Natural killer cell treated with Interleukin-12 subunit alpha and Interleukin-12 subunit beta and Interleukin-15 and Interleukin-18, amount 100 ng/mL, for 72 hours (primary cell): ENCODE data around the gene P2RY8. TPM values are rescaled to one million over a fixed set of nuclear protein-coding genes. Genes with fewer than 3 reads are reported as not detected.
"Not testable (repeated sequence)": the region's sequence is repeated elsewhere in the genome, so short reads cannot be mapped to it uniquely, and the experiment has no call there.

Experiments
- ATAC-seq, 2 donors: fragments of 150-1000 bp; cut with Tn5 transposase in 1 of 2; sonication (Bioruptor Pico), chemical (Tn5 transposase) in 1 of 2; 2 replicates each; pipeline ENCODE4 v1.10.0; 2021
- DNase-seq: peaks from one replicate; pipeline ENCODE4 v3.0.0; 2022; ENCODE audit warnings: low spot score
- H3K27ac Mint-ChIP-seq, 2 donors: 1 replicate in 1 of 2; 2 replicates in 1 of 2; pipeline ENCODE4 v1.8.0; 2022; ENCODE audit warnings: mixed read lengths in 2 of 2, mild to moderate bottlenecking in 1 of 2, moderate library complexity in 1 of 2
- H3K27me3 Mint-ChIP-seq, 2 donors: 1 replicate in 1 of 2; 2 replicates in 1 of 2; pipeline ENCODE4 v1.8.0; 2022; ENCODE audit warnings: mixed read lengths in 2 of 2
- H3K36me3 Mint-ChIP-seq: one replicate; pipeline ENCODE4 v1.8.0; 2022; ENCODE audit warnings: mixed read lengths
- H3K4me1 Mint-ChIP-seq, 2 donors: 1 replicate in 1 of 2; 2 replicates in 1 of 2; pipeline ENCODE4 v1.8.0; 2022; ENCODE audit warnings: low read depth in 2 of 2, mixed read lengths in 2 of 2, mild to moderate bottlenecking in 1 of 2
- H3K4me3 Mint-ChIP-seq: one replicate; pipeline ENCODE4 v1.8.0; 2022; ENCODE audit warnings: mixed read lengths
- H3K9me3 Mint-ChIP-seq: 2 replicates; pipeline ENCODE4 v1.8.0; 2022; ENCODE audit warnings: mixed read lengths
- total RNA-seq, 2 donors: library from RNA; stranded (reverse); gene quantifications; one replicate each; pipeline ENCODE4 v1.2.3, GENCODE V29; 2022

P2RY8 gene
- total RNA-seq, 2 donors from 2014 or later: 19.5 to 59.1 TPM

DNA sequence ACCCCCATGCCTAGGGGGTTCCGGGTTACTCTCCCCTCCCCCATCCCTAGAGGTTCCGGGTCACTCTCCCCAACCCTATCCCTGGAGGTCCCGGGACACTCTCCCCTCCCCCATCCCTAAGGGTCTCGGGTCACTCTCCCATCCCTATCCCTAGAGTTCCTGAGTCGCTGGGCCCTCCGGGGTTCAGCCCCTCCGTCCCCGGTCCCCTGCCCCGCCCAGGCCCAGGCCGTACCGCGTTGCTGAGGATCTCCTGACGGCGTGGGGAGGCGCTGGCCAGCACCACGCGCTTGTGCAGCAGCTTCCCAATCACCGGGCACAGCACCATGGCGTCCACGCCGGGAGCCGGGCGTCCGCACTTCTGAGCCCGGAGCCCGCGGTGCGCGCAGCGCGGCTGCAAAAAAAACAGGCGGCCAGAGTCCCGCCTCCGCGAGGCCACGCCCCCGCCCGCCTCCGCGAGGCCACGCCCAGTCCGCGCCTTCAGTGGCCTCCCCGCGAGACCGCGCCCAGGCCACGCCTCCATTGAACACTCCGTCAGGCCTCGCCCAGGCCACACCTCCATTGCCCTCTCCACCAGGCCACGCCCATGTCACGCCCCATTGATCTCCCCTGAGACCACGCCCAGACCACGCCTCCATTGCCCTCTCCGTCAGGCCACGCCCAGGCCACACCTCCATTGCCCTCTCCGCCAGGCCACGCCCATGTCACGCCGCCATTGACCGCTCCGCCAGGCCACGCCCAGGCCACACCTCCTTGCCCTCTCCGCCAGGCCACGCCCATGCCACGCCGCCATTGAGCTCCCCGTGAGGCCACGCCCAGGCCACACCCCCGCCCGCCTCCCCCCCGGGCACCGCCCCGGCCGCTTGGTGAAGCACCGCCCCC lies 84.2 kb downstream of the P2RY8 start, which contains the start of gene ASMTL:
Gene ASMTL, minus strand, starts transcription at position 394 of the 879 bp plus-strand sequence. Its CDS starts 69 bp downstream, at position 325.
- Mint-ChIP-seq H3K27ac (peak within 1 kb of the TSS; percentile 1 to 71), H3K4me3 (peak within 1 kb of the TSS; percentile 89), H3K9me3 (peaks cover 21% of the 10 kb centered on the region), H3K36me3 (peaks cover 25% of the 10 kb centered on the region), H3K4me1 (peaks cover 29 to 31% of the 10 kb centered on the region in 2 donors), H3K27me3 (no peaks in the 10 kb centered on the region)
- peak; percentile 99 for DNase-seq
- peak; percentile 92 to 93 for ATAC-seq

DNA sequence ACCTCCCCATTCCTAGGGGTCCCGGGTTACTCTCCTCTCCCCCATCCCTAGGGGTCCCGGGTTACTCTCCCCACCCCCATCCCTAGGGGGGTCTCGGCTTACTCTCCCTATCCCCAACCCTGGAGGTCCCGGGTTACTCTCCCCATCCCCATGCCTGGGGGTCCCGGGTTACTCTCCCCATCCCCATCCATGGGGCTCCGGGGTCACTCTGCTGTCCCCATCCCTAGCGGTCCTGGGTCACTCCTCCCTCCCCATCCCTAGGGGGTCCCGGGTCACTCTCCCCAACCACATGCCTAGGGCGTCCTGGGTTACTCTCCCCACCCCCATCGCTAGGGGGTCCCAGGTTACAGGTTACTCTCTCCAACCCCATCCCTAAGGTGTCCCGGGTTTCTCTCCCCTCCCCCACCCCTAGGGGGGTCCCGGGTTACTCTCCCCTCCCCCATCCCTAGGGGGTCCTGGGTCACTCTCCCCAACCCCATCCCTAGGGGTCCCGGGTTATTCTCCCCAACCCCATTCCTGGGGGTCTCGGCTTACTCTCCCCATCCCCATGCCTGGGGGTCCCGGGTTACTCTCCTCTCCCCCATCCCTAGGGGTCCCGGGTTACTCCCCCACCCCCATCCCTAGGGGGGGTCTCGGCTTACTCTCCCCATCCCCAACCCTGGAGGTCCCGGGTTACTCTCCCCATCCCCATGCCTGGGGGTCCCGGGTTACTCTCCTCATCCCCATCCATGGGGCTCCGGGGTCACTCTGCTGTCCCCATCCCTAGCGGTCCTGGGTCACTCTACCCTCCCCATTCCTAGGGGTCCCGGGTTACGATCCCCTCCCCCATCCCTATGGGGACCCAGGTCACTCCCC lies 85.1 kb downstream of the P2RY8 start:
- ATAC-seq: no peak
- H3K4me1 Mint-ChIP-seq: peaks cover 38 to 40% of the 10 kb centered on the region in 2 donors
- H3K27me3 Mint-ChIP-seq: no peaks in the 10 kb centered on the region
- no peak for DNase-seq
- H3K9me3 Mint-ChIP-seq: peaks cover 29% of the 10 kb centered on the region
- peak overlapping the region; percentile 1 to 71 for H3K27ac Mint-ChIP-seq
- peak overlapping the region; percentile 89 for H3K4me3 Mint-ChIP-seq
- peaks cover 33% of the 10 kb centered on the region for H3K36me3 Mint-ChIP-seq

DNA sequence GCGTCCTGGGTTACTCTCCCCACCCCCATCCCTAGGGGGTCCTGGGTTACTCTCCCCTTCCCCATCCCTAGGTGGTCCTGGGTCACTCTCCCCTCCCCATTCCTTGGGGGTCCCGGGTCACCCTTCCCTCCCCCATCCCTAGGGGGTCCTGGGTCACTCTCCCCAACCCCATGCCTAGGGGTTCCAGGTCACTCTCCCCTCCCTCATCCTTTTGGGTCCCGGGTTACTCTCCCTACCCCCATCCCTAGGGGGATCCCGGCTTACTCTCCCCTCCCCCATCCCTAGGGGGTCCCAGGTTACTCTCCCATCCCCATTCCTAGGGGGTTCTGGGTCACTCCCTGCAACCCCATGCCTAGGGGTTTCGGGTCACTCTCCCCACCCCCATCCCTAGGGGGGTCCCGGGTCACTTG lies 85.7 kb downstream of the P2RY8 start:
- Mint-ChIP-seq H3K4me1 (peaks cover 42 to 46% of the 10 kb centered on the region in 2 donors), H3K27ac (peak overlapping the region in 1 of 2 donors; percentile 71), H3K4me3 (peak overlapping the region; percentile 89), H3K36me3 (peaks cover 37% of the 10 kb centered on the region), H3K27me3 (no peaks in the 10 kb centered on the region), H3K9me3 (peaks cover 29% of the 10 kb centered on the region)
- DNase-seq (no peak), ATAC-seq (no peak)

DNA sequence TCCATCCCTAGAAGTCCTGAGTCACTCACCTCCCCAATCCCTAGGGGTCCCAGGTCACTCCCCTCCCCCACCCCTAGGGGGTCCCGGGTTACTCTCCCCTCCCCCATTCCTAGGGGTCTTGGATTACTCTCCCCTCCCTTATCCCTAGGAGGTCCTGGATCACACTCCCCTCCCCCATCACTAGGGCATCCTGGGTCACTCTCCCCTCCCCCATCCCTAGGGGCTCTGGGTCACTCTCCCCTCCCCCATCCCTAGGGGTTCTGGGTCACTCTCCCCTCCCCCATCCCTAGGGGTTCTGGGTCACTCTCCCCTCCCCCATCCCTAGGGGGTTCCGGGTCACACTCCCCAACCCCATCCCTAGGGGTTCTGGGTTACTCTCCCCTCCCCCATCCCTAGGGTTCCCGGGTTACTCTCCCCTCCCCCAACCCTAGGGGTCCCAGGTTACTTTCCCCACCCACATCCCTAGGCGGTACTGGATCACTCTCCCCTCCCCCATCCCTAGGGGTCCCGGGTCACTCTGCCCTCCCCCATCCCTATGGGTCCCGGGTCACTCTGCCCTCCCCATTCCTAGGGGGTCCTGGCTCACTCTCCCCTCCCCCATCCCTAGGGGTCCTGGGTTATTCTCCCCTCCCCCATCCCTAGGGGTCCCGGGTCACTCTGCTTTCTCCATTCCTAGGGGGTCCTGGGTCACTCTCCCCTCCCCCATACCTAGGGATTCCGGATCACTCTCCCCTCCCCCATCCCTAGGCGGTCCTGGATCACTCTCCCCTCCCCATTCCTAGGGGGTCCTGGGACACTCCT lies 86.4 kb downstream of the P2RY8 start:
- DNase-seq: no peak
- H3K36me3 Mint-ChIP-seq: peaks cover 37% of the 10 kb centered on the region
- H3K9me3 Mint-ChIP-seq: peaks cover 29% of the 10 kb centered on the region
- no peak for ATAC-seq
- peaks cover 45 to 47% of the 10 kb centered on the region in 2 donors for H3K4me1 Mint-ChIP-seq
- H3K27ac Mint-ChIP-seq: peak overlapping the region; percentile 2 to 89
- H3K27me3 Mint-ChIP-seq: no peaks in the 10 kb centered on the region
- peak overlapping the region; percentile 35 for H3K4me3 Mint-ChIP-seq

DNA sequence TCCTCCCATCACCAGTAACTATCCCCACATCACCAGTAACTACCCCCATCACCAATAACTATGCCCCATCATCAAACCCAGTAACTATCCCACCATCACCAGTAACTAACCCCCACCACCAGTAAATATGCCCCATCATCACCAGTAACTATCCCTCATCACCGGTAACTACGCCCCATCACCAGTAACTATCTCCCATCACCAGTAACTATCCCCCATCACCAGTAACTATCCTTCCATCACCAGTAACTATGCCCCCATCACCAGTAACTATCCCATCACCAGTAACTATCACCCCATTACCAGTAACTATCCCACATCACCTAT lies 87.2 kb downstream of the P2RY8 start:
- Mint-ChIP-seq H3K36me3 (peaks cover 41% of the 10 kb centered on the region), H3K27ac (peak overlapping the region; percentile 2 to 89), H3K9me3 (peaks cover 31% of the 10 kb centered on the region), H3K4me1 (peaks cover 49 to 51% of the 10 kb centered on the region in 2 donors), H3K4me3 (peak overlapping the region; percentile 35), H3K27me3 (no peaks in the 10 kb centered on the region)
- no peak for ATAC-seq
- DNase-seq: no peak

DNA sequence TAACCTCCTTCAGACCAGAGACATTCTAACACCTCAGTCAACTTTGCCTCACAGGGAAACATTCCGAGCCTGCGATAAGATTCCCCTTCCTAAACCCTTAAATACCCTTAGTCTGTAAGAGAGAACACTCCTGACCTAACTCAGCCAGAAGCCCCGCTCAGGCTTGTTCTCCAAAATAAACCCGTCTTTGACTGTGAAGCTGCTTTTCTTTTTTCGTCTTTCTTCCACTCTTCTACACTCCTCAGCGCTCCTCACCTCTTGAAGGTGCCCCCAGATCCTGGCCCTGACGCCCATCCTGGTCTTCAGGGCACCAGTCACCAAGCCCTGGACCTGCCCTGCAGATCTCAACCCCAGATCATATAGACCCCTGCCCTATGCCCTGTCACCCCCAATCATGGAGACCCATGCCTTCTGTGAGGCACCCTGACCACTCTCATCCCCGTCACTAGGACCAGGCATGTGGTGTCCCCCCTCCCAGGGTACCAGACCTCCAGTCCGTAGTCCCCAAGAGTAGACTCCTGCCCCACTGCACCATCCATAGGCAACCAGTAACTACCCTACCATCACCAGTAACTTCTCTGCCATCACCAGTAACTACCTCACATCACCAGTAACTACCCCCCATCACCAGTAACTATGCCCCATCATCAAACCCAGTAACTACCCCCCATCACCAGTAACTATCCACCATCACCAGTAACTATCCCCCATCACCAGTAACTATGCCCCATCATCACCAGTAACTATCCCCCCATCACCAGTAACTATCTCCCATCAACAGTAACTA lies 87.8 kb downstream of the P2RY8 start:
- Mint-ChIP-seq H3K9me3 (peaks cover 34% of the 10 kb centered on the region), H3K36me3 (peaks cover 45% of the 10 kb centered on the region), H3K4me1 (peaks cover 52 to 55% of the 10 kb centered on the region in 2 donors), H3K27ac (peak overlapping the region; percentile 52 to 89), H3K27me3 (no peaks in the 10 kb centered on the region), H3K4me3 (peak overlapping the region; percentile 35)
- no peak for DNase-seq
- ATAC-seq: no peak

DNA sequence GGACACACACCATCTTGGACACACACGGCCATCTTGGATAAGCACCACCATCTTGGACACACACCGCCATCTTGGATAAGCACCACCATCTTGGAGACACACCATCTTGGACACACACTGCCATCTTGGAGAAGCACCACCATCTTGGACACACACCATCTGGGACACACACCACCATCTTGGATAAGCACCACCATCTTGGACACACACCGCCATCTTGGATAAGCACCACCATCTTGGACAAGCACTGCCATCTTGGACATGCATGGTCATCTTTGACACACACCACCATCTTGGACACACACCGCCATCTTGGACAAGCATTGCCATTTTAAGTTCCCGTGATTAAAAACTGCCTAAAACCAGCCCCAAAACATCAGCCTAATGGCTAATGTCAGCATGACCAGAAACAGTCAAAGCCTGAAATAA lies 88.4 kb downstream of the P2RY8 start:
- Mint-ChIP-seq H3K27ac (peak overlapping the region; percentile 52 to 89), H3K9me3 (peaks cover 38% of the 10 kb centered on the region), H3K4me3 (peak overlapping the region; percentile 35), H3K4me1 (peaks cover 52 to 60% of the 10 kb centered on the region in 2 donors), H3K36me3 (peaks cover 51% of the 10 kb centered on the region)
- ATAC-seq, H3K27me3 Mint-ChIP-seq, DNase-seq: not testable (repeated sequence)

DNA sequence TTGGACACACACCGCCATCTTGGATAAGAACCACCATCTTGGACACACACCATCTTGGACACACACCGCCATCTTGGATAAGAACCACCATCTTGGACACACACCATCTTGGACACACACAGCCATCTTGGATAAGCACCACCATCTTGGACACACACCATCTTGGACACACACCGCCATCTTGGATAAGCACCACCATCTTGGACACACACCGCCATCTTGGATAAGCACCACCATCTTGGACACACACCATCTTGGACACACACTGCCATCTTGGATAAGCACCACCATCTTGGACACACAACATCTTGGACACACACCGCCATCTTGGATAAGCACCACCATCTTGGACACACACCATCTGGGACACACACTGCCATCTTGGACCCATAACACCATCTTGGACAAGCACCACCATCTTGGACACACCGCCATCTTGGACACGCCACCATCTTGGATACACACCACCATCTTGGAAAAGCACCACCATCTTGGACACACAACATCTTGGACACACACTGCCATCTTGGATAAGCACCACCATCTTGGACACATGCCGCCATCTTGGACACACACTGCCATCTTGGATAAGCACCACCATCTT lies 88.9 kb downstream of the P2RY8 start:
- H3K4me1 Mint-ChIP-seq: peaks cover 52 to 61% of the 10 kb centered on the region in 2 donors
- H3K36me3 Mint-ChIP-seq: peaks cover 55% of the 10 kb centered on the region
- H3K4me3 Mint-ChIP-seq: peak overlapping the region; percentile 35
- H3K27ac Mint-ChIP-seq: peak overlapping the region; percentile 52 to 89
- H3K9me3 Mint-ChIP-seq: peaks cover 38% of the 10 kb centered on the region
- H3K27me3 Mint-ChIP-seq, DNase-seq, ATAC-seq: not testable (repeated sequence)

DNA sequence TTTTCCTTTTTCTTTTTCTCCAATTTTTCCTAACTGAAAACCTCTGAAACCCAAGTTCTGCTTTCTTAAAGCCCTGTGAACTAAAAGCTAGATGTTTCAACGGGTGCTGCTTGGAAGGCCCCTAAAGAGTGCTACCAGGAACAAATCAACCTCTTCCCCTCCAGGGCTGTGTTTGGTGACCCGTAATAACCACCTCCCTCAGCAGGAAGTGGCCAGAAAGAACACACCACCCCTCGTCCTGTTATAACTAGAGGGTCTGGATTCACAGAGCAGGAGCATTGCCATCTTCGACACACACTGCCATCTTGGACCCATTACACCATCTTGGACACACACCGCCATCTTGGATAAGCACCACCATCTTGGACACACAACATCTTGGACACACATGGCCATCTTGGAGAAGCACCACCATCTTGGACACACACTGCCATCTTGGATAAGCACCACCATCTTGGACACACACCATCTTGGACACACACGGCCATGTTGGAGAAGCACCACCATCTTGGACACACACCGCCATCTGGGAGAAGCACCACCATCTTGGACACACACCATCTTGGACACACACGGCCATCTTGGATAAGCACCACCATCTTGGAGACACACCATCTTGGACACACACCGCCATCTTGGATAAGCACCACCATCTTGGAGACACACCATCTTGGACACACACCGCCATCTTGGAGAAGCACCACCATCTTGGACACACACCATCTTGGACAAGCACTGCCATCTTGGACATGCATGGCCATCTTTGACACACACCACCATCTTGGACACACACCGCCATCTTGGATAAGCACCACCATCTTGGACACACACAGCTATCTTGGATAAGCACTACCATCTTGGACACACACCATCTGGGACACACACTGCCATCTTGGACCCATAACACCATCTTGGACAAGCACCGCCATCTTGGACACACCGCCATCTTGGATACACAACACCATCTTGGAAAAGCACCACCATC lies 89.7 kb downstream of the P2RY8 start:
- H3K4me1 Mint-ChIP-seq: peaks cover 52 to 61% of the 10 kb centered on the region in 2 donors
- H3K9me3 Mint-ChIP-seq: peaks cover 38% of the 10 kb centered on the region
- H3K4me3 Mint-ChIP-seq: peak overlapping the region; percentile 58
- H3K27ac Mint-ChIP-seq: peak overlapping the region; percentile 76 to 89
- H3K27me3 Mint-ChIP-seq, DNase-seq: not testable (repeated sequence)
- peaks cover 55% of the 10 kb centered on the region for H3K36me3 Mint-ChIP-seq
- ATAC-seq: peak; percentile 80 to 82

DNA sequence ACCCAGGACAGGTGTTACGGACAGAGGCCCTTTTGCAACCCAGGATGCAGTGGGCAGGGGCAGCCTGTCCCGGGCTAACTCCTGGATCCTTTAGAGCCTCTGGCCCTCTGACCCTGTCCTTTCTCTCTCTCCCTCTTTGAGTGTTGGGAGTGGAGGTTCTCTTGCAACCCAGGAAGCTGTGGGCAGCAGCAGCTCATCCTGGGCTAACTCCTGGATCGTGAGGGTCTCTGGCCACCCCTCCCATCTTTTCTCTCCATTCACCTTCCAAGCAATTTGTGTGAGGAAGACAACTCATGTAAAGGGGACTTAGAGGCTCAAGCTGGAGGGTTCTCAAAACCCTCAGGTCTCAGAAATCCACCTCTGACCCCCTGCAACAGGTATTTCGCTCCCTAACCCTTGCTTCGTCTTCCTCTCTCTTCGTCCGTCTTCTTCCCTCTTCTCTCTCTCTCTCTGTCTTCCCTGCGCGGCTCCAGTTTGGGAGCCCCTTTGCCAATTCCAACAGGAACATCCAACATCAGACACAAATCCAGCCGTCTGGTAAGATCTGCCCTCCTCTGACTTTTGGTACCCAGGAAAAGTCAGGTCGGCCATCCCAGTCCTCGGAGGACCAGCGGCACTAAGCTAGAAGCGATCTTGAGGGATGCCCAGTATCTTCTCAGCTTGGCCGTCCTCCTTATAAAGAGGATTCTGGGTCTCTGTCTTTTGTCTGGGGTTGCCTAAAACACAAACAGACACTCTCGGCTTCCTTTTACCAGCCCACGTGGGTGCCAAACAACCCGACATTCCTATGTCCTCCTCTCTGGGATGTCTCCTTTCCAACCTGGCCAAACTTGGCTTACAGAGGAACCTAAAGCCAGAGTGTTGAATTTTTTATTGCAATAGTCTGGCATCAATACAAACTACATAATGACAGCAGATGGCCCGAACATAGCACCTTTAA lies 92.2 kb downstream of the P2RY8 start:
- Mint-ChIP-seq H3K27me3 (no peaks in the 10 kb centered on the region), H3K9me3 (peaks cover 35% of the 10 kb centered on the region), H3K4me1 (peaks cover 47 to 55% of the 10 kb centered on the region in 2 donors), H3K4me3 (no peak overlapping the region), H3K27ac (peak overlapping the region; percentile 3 to 55), H3K36me3 (peaks cover 50% of the 10 kb centered on the region)
- DNase-seq (no peak), ATAC-seq (no peak)
